K562 (cell line): Measurements from ENCODE around the gene LRRTM4. TPM values are rescaled to one million over a fixed set of nuclear protein-coding genes. Genes with fewer than 3 reads are reported as not detected.

ENCODE experiments used
- ARID3B ChIP-seq: fragments of 250-450 bp; sonication (Bioruptor Pico); IDR thresholded peaks from 2 replicates; pipeline ENCODE4 v1.4.0; 2020; ENCODE audit warnings: borderline replicate concordance
- BMI1 ChIP-seq: fragments of 150-350 bp; IDR thresholded peaks from 2 replicates; pipeline ENCODE4 v1.6.1; 2014; ENCODE audit warnings: low read length
- FOXP4 ChIP-seq: sonication (generic); formaldehyde crosslinking; IDR thresholded peaks from 2 replicates; pipeline ENCODE4 v1.8.0; 2022; ENCODE audit warnings: mild to moderate bottlenecking, missing genetic modification reagents, borderline replicate concordance
- FUS ChIP-seq: fragments of 200-400 bp; formaldehyde crosslinking; optimal IDR thresholded peaks from 2 replicates; pipeline ENCODE3; 2017; ENCODE audit warnings: low read depth, low read length
- KAT8 ChIP-seq: fragments of 450-650 bp; IDR thresholded peaks from 2 replicates; pipeline ENCODE4 v1.6.1; 2016; ENCODE audit warnings: low read depth, mild to moderate bottlenecking
- SP2 ChIP-seq: IDR thresholded peaks from 2 replicates; pipeline ENCODE4 v1.6.1; 2011; ENCODE audit warnings: mild to moderate bottlenecking, low read depth, low read length, moderate library complexity; ENCODE audit not compliant: poor library complexity, severe bottlenecking; ENCODE audit errors: extremely low read depth
- STAT5B ChIP-seq: fragments of 250-450 bp; sonication (Bioruptor Pico); IDR thresholded peaks from 2 replicates; pipeline ENCODE4 v1.8.0; 2021; ENCODE audit warnings: mild to moderate bottlenecking, inconsistent platforms
- ZNF175 ChIP-seq: fragments of 200-800 bp; sonication (Bioruptor generic); IDR thresholded peaks from 2 replicates; pipeline ENCODE4 v1.6.1; 2016; ENCODE audit warnings: low read depth, mild to moderate bottlenecking, missing genetic modification characterization, missing compliant biosample characterization
- ZNF24 ChIP-seq: fragments of 450-650 bp; IDR thresholded peaks from 2 replicates; pipeline ENCODE4 v1.6.1; 2016
- polyA plus RNA-seq, 8 experiments: library from polyadenylated mRNA; depleted of rRNA in 4 of 8; stranded (reverse) in 5 of 8; unstranded in 3 of 8; fragments of >200 nt; fragmentation: Nextera tagmentation in 2 of 8; fragmentation: Illumina TruSeq in 1 of 8; extraction: Ambion mirVana in 2 of 8; extraction: Trizol in 1 of 8; gene quantifications; 2 replicates each; pipeline versions ENCODE4 v1.2.1 to v1.2.3, GENCODE V29; 2011 to 2014; ENCODE audit warnings: inconsistent platforms in 1 of 8, missing spikeins in 1 of 8
- total RNA-seq, 7 experiments: library from RNA; depleted of rRNA in 6 of 7; stranded (reverse); fragments of >200 nt in 6 of 7; fragmentation: Illumina TruSeq in 2 of 7; extraction: Trizol in 2 of 7; gene quantifications; 2 replicates each; pipeline versions ENCODE4 v1.2.1 to v1.2.3, GENCODE V29; 2011 to 2021; ENCODE audit warnings: low replicate concordance in 1 of 7
- TF ChIP-seq, protein P1 (sequence below): sonication (generic); formaldehyde crosslinking; IDR thresholded peaks from 2 replicates; pipeline ENCODE4 v1.8.1; 2023; ENCODE audit warnings: mild to moderate bottlenecking, missing genetic modification reagents

LRRTM4 gene
- total and polyA plus RNA-seq, 9 of the 15 experiments (the other 6 are each of a cell fraction or from before 2014, with no cell fraction given) = 0.04 TPM; not detected in 6

- TF ChIP-seq ARID3B (CRISPR knock-in tag) (no peak), KAT8 (no peak), FUS (no peak), STAT5B (no peak), ZNF175 (CRISPR knock-in tag) (no peak), SP2 (no peak), FOXP4 (CRISPR knock-in tag) (no peak), ZNF24 (no peak), BMI1 (no peak)
- TF ChIP-seq, protein P1, sequence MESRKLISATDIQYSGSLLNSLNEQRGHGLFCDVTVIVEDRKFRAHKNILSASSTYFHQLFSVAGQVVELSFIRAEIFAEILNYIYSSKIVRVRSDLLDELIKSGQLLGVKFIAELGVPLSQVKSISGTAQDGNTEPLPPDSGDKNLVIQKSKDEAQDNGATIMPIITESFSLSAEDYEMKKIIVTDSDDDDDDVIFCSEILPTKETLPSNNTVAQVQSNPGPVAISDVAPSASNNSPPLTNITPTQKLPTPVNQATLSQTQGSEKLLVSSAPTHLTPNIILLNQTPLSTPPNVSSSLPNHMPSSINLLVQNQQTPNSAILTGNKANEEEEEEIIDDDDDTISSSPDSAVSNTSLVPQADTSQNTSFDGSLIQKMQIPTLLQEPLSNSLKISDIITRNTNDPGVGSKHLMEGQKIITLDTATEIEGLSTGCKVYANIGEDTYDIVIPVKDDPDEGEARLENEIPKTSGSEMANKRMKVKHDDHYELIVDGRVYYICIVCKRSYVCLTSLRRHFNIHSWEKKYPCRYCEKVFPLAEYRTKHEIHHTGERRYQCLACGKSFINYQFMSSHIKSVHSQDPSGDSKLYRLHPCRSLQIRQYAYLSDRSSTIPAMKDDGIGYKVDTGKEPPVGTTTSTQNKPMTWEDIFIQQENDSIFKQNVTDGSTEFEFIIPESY (CRISPR knock-in tag) = no peak
- TF ChIP-seq, all 486 proteins: peak for 0
Measured at GRCh38 chr2:76733736-76734135, 788.4 kb downstream of the LRRTM4 start (continued).
